HEK293T (cell line): ENCODE results near the gene TEC.

Experiments used
- FOXK2 ChIP-seq: fragments of 450-650 bp; IDR thresholded peaks from 2 replicates; pipeline ENCODE4 v1.6.1; 2016; ENCODE audit warnings: mild to moderate bottlenecking
- FOXM1 ChIP-seq: fragments of 450-650 bp; IDR thresholded peaks from 2 replicates; pipeline ENCODE4 v1.6.1; 2017; ENCODE audit warnings: mild to moderate bottlenecking, borderline replicate concordance
- NFRKB ChIP-seq: fragments of 450-650 bp; IDR thresholded peaks from 2 replicates; pipeline ENCODE4 v1.6.1; 2016; ENCODE audit warnings: mild to moderate bottlenecking, moderate library complexity
- SP1 ChIP-seq: fragments of 450-650 bp; IDR thresholded peaks from 2 replicates; pipeline ENCODE4 v1.6.1; 2017

DNA sequence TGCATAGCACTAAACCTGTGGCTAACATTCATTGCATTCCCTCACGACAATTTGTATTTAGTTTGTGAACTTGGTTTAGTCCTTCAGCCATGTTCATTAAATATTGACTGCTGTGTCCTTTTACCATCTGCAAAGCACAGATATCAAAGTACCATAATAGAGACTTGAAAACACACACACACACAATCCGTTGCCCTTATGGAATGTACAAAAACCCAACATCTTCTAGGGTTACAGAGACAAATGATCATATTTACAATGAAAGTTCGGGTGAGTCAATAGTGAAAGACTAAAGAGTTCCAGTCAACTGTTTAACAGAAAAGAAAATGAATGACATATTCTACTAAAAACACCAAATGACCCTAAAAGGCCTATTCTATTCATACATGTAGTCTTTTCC lies 84.8 kb downstream of the TEC start:
- TF ChIP-seq SP1, result no peak
- TF ChIP-seq NFRKB, result no peak
- no peak for TF ChIP-seq FOXK2
- TF ChIP-seq FOXM1, result no peak
